ENCODE data around the gene LCE7A.

GRCh38 chr1:152824964-152825363, 34.8 kb upstream of the LCE7A start:
- TF ChIP-seq CTCF (IDR thresholded peaks at IDR 0.05) (no peak), POLR2A (IDR thresholded peaks at IDR 0.05) (no peak)

Measured in testis (tissue), 2 donors.